Fibroblast of the aortic adventitia (primary cell): Measurements from ENCODE around the gene PLEKHM3. TPM values are rescaled to one million over a fixed set of nuclear protein-coding genes. Genes with fewer than 3 reads are reported as not detected.

ENCODE experiments used
- DNase-seq: peaks from one replicate; pipeline ENCODE4 v3.0.0-alpha.2; 2010; ENCODE audit warnings: low read depth
- H3K4me3 ChIP-seq: 2 replicates; pipeline ENCODE4 v1.5.1; 2011; ENCODE audit warnings: low read depth, mild to moderate bottlenecking, control low read depth, low read length, moderate library complexity
- total RNA-seq: library from RNA; depleted of rRNA; stranded (reverse); fragments of >200 nt; gene quantifications from 2 replicates; pipeline ENCODE4 v1.2.3, GENCODE V29; 2012; ENCODE audit warnings: low replicate concordance
- TF ChIP-seq, protein P1 (sequence below): IDR thresholded peaks from 2 replicates; pipeline ENCODE4 v1.5.1; 2011; ENCODE audit warnings: mild to moderate bottlenecking, low read length, control low read depth, inconsistent platforms; ENCODE audit not compliant: insufficient read depth

Gene PLEKHM3
- total RNA-seq, 1 donor = 15.1 TPM

DNA sequence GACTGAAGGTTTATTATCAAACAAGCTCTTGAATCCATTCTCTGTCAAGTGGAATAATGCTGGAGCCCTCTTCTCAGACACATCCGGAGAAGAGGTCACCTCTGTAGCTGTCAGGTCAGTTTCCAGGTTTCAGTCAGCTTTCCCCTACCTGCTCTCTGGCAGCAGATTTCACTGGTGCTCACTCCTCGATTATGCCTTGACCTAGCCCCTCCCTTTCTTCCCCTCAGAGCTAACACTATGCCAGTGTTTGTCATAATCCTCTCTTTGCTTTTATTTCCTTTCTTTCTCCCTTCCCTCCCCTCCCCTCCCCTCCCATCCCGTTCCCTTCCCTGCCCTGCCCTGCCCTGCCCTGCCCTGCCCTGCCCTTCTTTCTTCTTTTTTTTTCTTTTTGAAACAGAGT, 22.5 kb upstream of the PLEKHM3 start:
- no peak for DNase-seq
- TF ChIP-seq, protein P1, sequence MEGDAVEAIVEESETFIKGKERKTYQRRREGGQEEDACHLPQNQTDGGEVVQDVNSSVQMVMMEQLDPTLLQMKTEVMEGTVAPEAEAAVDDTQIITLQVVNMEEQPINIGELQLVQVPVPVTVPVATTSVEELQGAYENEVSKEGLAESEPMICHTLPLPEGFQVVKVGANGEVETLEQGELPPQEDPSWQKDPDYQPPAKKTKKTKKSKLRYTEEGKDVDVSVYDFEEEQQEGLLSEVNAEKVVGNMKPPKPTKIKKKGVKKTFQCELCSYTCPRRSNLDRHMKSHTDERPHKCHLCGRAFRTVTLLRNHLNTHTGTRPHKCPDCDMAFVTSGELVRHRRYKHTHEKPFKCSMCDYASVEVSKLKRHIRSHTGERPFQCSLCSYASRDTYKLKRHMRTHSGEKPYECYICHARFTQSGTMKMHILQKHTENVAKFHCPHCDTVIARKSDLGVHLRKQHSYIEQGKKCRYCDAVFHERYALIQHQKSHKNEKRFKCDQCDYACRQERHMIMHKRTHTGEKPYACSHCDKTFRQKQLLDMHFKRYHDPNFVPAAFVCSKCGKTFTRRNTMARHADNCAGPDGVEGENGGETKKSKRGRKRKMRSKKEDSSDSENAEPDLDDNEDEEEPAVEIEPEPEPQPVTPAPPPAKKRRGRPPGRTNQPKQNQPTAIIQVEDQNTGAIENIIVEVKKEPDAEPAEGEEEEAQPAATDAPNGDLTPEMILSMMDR = no peak
- no peak overlapping the region for H3K4me3 ChIP-seq

GRCh38 chr2:208046686-208047085, 21.4 kb upstream of the PLEKHM3 start:
- TF ChIP-seq, protein P1 = no peak
- H3K4me3 ChIP-seq = no peak overlapping the region
- DNase-seq = peak; percentile 45

- TF ChIP-seq, protein P1 = no peak
- no peak overlapping the region for H3K4me3 ChIP-seq
- no peak for DNase-seq
Measured at GRCh38 chr2:208042450-208042849, 17.1 kb upstream of the PLEKHM3 start.

- TF ChIP-seq, protein P1 = no peak
- DNase-seq = peak; percentile 33
- H3K4me3 ChIP-seq = no peak overlapping the region
Measured at GRCh38 chr2:208042041-208042440, 16.7 kb upstream of the PLEKHM3 start.

- no peak overlapping the region for H3K4me3 ChIP-seq
- TF ChIP-seq, protein P1 = peak; percentile 87
- DNase-seq = peak; percentile 86
Measured at GRCh38 chr2:208040199-208041171, 15.2 kb upstream of the PLEKHM3 start.

DNA sequence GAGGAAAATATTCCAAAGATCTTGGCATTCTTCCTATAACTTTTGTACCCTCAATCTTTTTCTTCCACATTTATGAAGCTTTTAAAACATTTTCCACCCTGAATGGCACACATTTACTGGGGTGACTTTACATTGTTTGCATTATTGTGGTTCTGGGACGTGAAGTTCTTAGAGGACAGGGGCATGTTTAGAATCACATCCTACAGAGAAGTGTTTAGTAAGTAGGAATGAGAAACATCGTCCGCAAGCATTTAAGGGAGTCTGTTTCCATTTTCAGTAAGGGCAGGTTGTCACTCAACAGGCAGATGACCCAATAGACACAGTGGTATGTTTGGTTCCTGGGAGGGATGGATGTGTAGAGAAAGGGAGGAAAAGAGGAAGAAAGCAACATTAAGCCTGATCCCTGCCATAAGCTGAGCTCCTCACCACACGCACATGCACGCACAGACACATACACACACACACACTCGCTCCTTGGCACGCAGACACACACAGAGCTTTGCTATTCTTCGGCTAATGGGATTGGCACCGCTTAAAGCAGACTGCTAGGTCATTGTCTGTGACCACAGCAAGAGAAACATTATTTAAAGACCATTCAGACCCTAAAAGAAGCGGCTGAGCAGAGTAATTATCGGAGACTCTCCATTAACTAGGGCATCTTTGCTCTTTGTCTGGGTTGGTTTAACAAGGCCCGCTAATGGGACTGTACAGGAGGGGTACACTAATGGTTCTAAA, 14.2 kb upstream of the PLEKHM3 start:
- no peak overlapping the region for H3K4me3 ChIP-seq
- TF ChIP-seq, protein P1 = no peak
- DNase-seq = no peak
